ENCODE measurements around the gene OXT. TPM values are rescaled to one million over a fixed set of nuclear protein-coding genes. Genes with fewer than 3 reads are reported as not detected.
"Not testable (repeated sequence)": the region's sequence is repeated elsewhere in the genome, so short reads cannot be mapped to it uniquely, and the experiment has no call there.

OXT gene
- total RNA-seq, 4 donors from 2014 or later: not detected

DNA sequence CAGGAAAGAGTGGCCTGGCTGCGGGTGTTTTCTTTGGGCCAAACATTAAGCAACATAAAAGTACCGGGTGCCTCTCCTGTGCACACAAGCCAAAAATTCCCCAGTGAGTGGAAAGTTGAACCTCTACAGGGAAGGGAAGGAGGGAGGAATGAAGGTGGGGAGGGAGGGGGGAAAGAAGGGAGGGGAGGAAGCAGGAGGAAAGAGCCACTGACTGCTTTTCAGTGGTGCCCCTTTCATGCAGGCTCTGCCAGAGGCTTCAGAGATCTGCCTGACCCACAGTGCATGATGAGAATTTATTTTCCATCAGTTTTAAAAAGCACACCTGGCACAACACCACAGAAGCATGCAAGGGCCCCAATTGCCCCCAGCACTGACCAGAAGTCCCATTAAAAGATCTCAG, 40.6 kb downstream of the OXT start:
- intact Hi-C loops (cut with DNase I; ENCODE audit: low total_unique reads): no loop called here
- WGBS, 2 donors: 60 to 79% methylated on average over 2 of the region's 2 CpGs
- TF ChIP-seq CTCF (IDR thresholded peaks at IDR 0.05): no peak
- TF ChIP-seq POLR2A (IDR thresholded peaks at IDR 0.05): no peak

DNA sequence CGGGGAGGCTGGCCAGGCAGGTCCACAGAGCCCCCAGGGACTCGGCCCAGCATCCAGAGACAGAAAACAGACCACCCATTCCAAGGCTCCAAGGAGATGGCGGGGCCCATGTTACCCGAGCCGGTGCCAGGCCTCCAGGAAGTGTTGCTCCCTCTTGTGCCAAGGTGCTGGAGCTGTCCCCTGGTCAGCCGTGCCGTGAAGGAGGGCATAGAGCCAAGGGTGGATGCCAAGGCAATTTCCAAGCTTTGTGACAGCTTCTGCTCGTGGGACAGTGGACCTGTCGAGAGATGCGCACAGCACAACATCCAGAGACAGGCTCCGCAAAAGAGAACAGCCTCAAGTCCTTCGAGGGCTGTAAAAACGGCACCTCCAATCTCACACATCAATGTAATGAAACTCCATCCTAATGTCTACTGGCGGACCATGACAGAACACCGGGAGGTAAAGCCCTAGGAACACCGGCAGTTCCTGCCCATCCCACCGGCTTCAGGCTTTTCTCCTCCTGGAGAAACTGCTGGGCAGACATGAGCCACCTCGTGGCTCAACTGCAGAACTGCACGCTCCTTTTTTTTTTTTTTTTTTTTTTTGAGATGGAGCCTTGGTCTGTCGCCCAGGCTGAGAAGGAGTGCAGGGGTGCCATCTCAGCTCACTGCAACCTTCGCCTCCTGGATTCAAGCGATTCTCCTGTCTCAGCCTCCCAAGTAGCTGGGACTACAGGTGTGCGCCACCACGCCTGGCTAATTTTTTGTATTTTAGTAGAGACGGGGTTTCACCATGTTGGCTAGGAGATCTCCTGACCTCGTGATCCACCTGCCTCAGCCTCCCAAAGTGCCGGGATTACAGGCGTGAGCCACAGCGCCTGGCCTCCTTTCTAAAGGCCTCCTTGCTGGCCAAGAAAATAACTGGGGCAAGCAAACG, 44.0 kb downstream of the OXT start:
- DNase-seq (ENCODE audit: low spot score in 2 of 2): no peak
- H3K4me3 ChIP-seq (ENCODE audit: low read depth, poor library complexity, severe bottlenecking): no peak overlapping the region
- 53% methylated on average over 30 of the region's 30 CpGs for WGBS, 2 donors
- TF ChIP-seq CTCF (IDR thresholded peaks at IDR 0.05): peak in 1 of 3 donors; percentile 6
- TF ChIP-seq POLR2A (IDR thresholded peaks at IDR 0.05): no peak
- intact Hi-C loops (cut with DNase I; ENCODE audit: low total_unique reads): no loop called here

More for the DNA sequence above, 40.6 kb downstream of the OXT start:
- no peak overlapping the region for H3K4me3 ChIP-seq (ENCODE audit: low read depth, poor library complexity, severe bottlenecking)
- no peak for DNase-seq (ENCODE audit: low spot score in 2 of 2)

DNA sequence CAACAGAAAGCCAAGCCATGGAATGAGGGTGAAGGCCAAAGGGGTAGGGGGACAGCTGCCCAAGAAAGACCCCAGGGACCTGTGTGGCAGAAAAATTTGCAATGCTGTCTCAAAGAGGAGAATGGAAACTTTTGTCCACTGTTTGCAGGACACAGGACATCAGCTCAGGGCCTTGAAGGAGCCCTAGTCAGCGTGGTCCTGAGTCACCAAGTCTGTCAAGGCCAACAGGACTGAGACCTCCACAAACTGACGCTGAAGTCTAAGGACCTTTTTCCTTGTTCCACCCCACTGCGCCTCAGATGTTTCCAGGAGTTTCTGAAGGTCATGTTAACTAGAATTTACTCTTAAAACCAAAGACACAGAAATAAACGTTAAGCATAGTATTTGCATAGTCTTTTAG, 44.9 kb downstream of the OXT start:
- H3K4me3 ChIP-seq (ENCODE audit: low read depth, poor library complexity, severe bottlenecking): no peak overlapping the region
- no peak for TF ChIP-seq CTCF (IDR thresholded peaks at IDR 0.05)
- TF ChIP-seq POLR2A (IDR thresholded peaks at IDR 0.05): no peak
- intact Hi-C loops (cut with DNase I; ENCODE audit: low total_unique reads): no loop called here
- 85 to 90% methylated on average over 4 of the region's 4 CpGs for WGBS, 2 donors
- no peak for DNase-seq (ENCODE audit: low spot score in 2 of 2)

DNA sequence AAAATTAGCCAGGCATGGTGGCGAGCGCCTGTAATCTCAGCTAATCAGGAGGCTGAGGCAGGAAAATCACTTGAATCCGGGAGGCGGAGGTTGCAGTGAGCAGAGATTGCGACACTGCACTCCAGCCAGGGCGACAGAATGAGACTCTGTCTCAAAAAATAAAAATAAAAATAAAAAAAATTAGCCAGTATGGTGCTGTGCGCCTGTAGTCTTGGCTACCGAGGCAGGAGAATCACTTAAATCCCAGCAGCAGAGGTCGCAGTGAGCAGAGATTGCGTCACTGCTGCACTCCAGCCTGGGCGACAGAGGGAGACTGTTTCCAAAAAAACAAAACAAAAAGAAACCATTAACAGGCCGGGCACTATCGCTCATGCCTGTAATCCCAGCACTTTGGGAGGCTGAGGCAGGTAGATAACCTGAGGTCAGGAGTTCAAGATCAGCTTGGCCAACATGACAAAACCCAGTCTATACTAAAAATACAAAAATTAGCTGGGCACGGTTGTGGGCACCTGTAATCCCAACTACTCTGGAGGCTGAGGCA, 46.5 kb downstream of the OXT start:
- WGBS, 2 donors: 56 to 57% methylated on average over 14 of the region's 14 CpGs
- intact Hi-C loops (cut with DNase I; ENCODE audit: low total_unique reads): not testable (repeated sequence)

DNA sequence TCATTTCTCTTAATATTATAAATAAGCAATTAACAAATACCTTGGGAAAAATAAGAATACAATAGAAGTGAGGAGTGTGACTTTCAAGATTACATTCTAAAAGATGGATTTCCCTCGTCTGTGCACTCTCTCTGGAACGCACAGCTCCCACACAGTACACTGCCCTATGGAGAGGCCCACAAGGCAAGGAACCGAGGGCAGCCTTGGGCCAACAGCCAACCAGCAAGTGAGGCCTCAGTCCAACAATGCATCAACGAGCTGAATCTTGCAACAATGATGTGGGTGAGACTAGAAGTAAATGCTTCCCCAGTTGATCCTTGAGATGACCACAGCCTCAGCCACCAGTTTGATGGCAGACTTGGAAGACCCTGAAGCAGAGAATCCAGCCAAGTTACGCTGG, 47.6 kb downstream of the OXT start:
- 69 to 70% methylated on average over 5 of the region's 5 CpGs for WGBS, 2 donors
- H3K4me3 ChIP-seq (ENCODE audit: low read depth, poor library complexity, severe bottlenecking): no peak overlapping the region
- DNase-seq (ENCODE audit: low spot score in 2 of 2): no peak
- intact Hi-C loops (cut with DNase I; ENCODE audit: low total_unique reads): no loop called here
- TF ChIP-seq CTCF (IDR thresholded peaks at IDR 0.05): no peak
- TF ChIP-seq POLR2A (IDR thresholded peaks at IDR 0.05): no peak

More for the DNA sequence above, 46.5 kb downstream of the OXT start:
- not testable (repeated sequence) for H3K4me3 ChIP-seq (ENCODE audit: low read depth, poor library complexity, severe bottlenecking)
- peak in 1 of 3 donors; percentile 85 for TF ChIP-seq CTCF (IDR thresholded peaks at IDR 0.05)
- peak; percentile 46 to 90 for DNase-seq (ENCODE audit: low spot score in 2 of 2)

All from lower leg skin (tissue), 4 donors.